HepG2 (cell line): ENCODE data around the gene ANK3. TPM values are rescaled to one million over a fixed set of nuclear protein-coding genes. Genes with fewer than 3 reads are reported as not detected.

Experiments
- ATAC-seq: fragments of 200-7000 bp; cut with Tn5 transposase; 3 replicates; pipeline ENCODE4 v1.9.1; 2020; ENCODE audit warnings: mild to moderate bottlenecking, moderate library complexity
- BruUV-seq: library from RNA; stranded (reverse); fragments of 400-500 nt; replicated peaks from 2 replicates; lab custom pipeline; 2021; lab: Mats Ljungman, UMichigan
- CTCF ChIA-PET: fragments of 300-600 bp; formaldehyde crosslinking; extraction: SDS; loops from one replicate; lab custom pipeline; 2021; ENCODE audit warnings: low total read pairs, inconsistent platforms, low intra/inter-chr PET ratio; lab: Yijun Ruan, JAX
- POLR2A ChIA-PET: fragments of 350-600 bp; sonication (Branson Sonifier 250); formaldehyde crosslinking; loops from one replicate; lab custom pipeline; 2020; ENCODE audit warnings: antibody characterized with exemption, inconsistent platforms; lab: Yijun Ruan, JAX
- DNase-seq: peaks from one replicate; pipeline ENCODE4 v3.0.0-alpha.2; 2015; ENCODE audit warnings: low spot score
- FAIRE-seq: peaks from 3 replicates; lab custom pipeline; 2011; peaks lifted over from hg19 to GRCh38; lab: Jason Lieb, UNC
- H2AFZ ChIP-seq: one replicate; pipeline ENCODE4 v1.6.1; 2011; ENCODE audit warnings: low read length, inconsistent platforms
- H3K27ac ChIP-seq: fragments of 300-600 bp; 3 replicates; pipeline ENCODE4 v1.8.0; 2011; ENCODE audit warnings: mixed run types, mild to moderate bottlenecking, mixed read lengths, low read length, inconsistent platforms; ENCODE audit not compliant: insufficient read depth; ENCODE audit errors: extremely low read length
- H3K27me3 ChIP-seq, 2 experiments: fragments of 200-600 bp in 1 of 2; 2 replicates in 1 of 2; 3 replicates in 1 of 2; pipeline versions ENCODE4 v1.6.0 to v1.8.0; 2011; ENCODE audit warnings: low read length in 2 of 2, mild to moderate bottlenecking in 2 of 2, moderate library complexity in 2 of 2, inconsistent platforms in 1 of 2; ENCODE audit not compliant: insufficient read depth in 2 of 2, control insufficient read depth in 1 of 2
- H3K36me3 ChIP-seq, 2 experiments: fragments of 200-600 bp in 1 of 2; replicated peaks in 1 of 2; 2 replicates in 1 of 2; 3 replicates in 1 of 2; pipeline versions ENCODE4 v1.5.1 to v1.8.0; 2011; ENCODE audit warnings: low read length in 2 of 2, inconsistent platforms in 1 of 2; ENCODE audit not compliant: insufficient read depth in 2 of 2, control insufficient read depth in 1 of 2
- H3K4me1 ChIP-seq: 2 replicates; pipeline ENCODE4 v1.5.1; 2012; ENCODE audit warnings: low read length, inconsistent platforms; ENCODE audit not compliant: insufficient read depth
- H3K4me2 ChIP-seq: 2 replicates; pipeline ENCODE4 v1.6.0; 2011; ENCODE audit warnings: low read depth, low read length, inconsistent platforms
- H3K4me3 ChIP-seq, 3 experiments: fragments of 200-600 bp in 1 of 3; sonication (generic), shearing (Covaris generic) in 1 of 3; replicated peaks in 1 of 3; 2 replicates each; pipeline ENCODE4 v1.5.1; 2011 to 2016; ENCODE audit warnings: low read length in 3 of 3, inconsistent platforms in 2 of 3, low read depth in 2 of 3, mild to moderate bottlenecking in 2 of 3, control low read depth in 1 of 3, mixed read lengths in 1 of 3; ENCODE audit not compliant: insufficient read depth in 1 of 3
- H3K79me2 ChIP-seq: one replicate; pipeline ENCODE4 v1.6.1; 2011; ENCODE audit warnings: low read length, inconsistent platforms; ENCODE audit not compliant: insufficient read depth
- H3K9ac ChIP-seq: 2 replicates; pipeline ENCODE4 v1.6.0; 2011; ENCODE audit warnings: mild to moderate bottlenecking, low read depth, low read length, inconsistent platforms; ENCODE audit not compliant: insufficient read depth
- H3K9me3 ChIP-seq: 2 replicates; pipeline ENCODE4 v1.5.1; 2012; ENCODE audit warnings: mild to moderate bottlenecking, low read length
- H4K20me1 ChIP-seq: 2 replicates; pipeline ENCODE4 v1.6.0; 2011; ENCODE audit warnings: inconsistent platforms, mild to moderate bottlenecking, low read length, moderate library complexity; ENCODE audit not compliant: insufficient read depth
- ADNP ChIP-seq: sonication (generic); formaldehyde crosslinking; IDR thresholded peaks from 2 replicates; pipeline ENCODE4 v1.4.0; 2020; ENCODE audit warnings: missing genetic modification reagents
- DMAP1 ChIP-seq: IDR thresholded peaks from 2 replicates; pipeline ENCODE4 v1.6.1; 2016
- NR1H2 ChIP-seq: sonication (generic); formaldehyde crosslinking; IDR thresholded peaks from 2 replicates; pipeline ENCODE4 v1.8.1; 2022; ENCODE audit warnings: low read depth, missing genetic modification reagents, borderline replicate concordance
- SRSF4 ChIP-seq: fragments of 200-400 bp; formaldehyde crosslinking; IDR thresholded peaks from one replicate; pipeline ENCODE4 v1.6.1; 2018; ENCODE audit warnings: mild to moderate bottlenecking, low read depth, low read length, moderate library complexity; ENCODE audit not compliant: poor library complexity, severe bottlenecking
- ZEB1 ChIP-seq: IDR thresholded peaks from 2 replicates; pipeline ENCODE4 v1.6.1; 2012; ENCODE audit warnings: mild to moderate bottlenecking, low read depth, inconsistent platforms; ENCODE audit not compliant: insufficient replicate concordance
- ZNF672 ChIP-seq: sonication (generic); formaldehyde crosslinking; IDR thresholded peaks from 2 replicates; pipeline ENCODE4 v1.8.1; 2022; ENCODE audit warnings: missing genetic modification reagents
- ZNF766 ChIP-seq: sonication (generic); formaldehyde crosslinking; IDR thresholded peaks from 2 replicates; pipeline ENCODE4 v1.5.0; 2020; ENCODE audit warnings: missing genetic modification reagents, borderline replicate concordance
- in situ Hi-C: cut with HindIII; loops from 2 replicates; pipeline ENCODE4 v1.10.0; 2017; ENCODE audit warnings: low pct_unique_long_range_greater_than_20kb; ENCODE audit not compliant: extremely low pct_ligation_motif_present
- intact Hi-C: fragments of 100-400 bp; cut with micrococcal nuclease; formaldehyde crosslinking; loops from one replicate; pipeline ENCODE4 v1.10.0; 2022; ENCODE audit not compliant: unreplicated experiment
- polyA plus RNA-seq, 8 experiments: library from polyadenylated mRNA; depleted of rRNA in 3 of 8; stranded (reverse) in 7 of 8; unstranded in 1 of 8; fragments of >200 nt; fragmentation: Illumina TruSeq in 4 of 8; extraction: Trizol in 4 of 8; gene quantifications; 2 replicates each; pipeline versions ENCODE4 v1.2.1 to v1.2.3, GENCODE V29; 2011 to 2016; ENCODE audit warnings: low read depth in 4 of 8, missing spikeins in 1 of 8, mixed read lengths in 1 of 8; ENCODE audit not compliant: insufficient read depth in 1 of 8
- total RNA-seq, 5 experiments: library from RNA; depleted of rRNA; stranded (reverse); fragments of >200 nt; fragmentation: Illumina TruSeq; extraction: Trizol; gene quantifications; 2 replicates each; pipeline ENCODE4 v1.2.3, GENCODE V29; 2016; ENCODE audit warnings: low read depth in 1 of 5
- TF ChIP-seq, protein P1 (sequence below): sonication (generic); formaldehyde crosslinking; IDR thresholded peaks from one replicate; pipeline ENCODE4 v1.5.1; 2020; ENCODE audit warnings: mild to moderate bottlenecking, missing genetic modification reagents; ENCODE audit errors: not compliant biosample characterization
- TF ChIP-seq, protein P2 (sequence below): sonication (generic); formaldehyde crosslinking; IDR thresholded peaks from 2 replicates; pipeline ENCODE4 v1.8.0; 2022; ENCODE audit warnings: mild to moderate bottlenecking, missing genetic modification reagents, borderline replicate concordance

Gene ANK3
- total and polyA plus RNA-seq, 2 of the 13 experiments (the other 11 are each of a cell fraction or from before 2014, with no cell fraction given), result not detected

DNA sequence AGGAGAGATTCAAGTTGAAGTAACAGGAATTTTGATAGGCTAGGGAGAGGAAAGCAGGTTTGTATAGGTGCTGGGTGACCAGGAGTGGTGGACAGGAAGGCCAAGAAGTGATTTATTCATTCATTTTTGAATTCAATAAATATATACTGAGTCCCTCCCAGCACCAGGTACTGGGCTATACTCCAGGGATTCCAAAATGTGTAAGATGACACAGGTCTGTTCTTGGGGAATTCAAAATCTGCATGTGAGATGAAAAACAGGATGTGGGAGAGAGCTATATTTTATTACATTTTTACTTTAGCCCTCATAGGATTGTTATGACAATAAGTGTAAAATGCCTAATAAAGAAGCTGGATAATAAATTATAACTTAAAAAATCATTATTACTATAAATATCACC, 134.9 kb downstream of the ANK3 start (continued):
- TF ChIP-seq, protein P1, sequence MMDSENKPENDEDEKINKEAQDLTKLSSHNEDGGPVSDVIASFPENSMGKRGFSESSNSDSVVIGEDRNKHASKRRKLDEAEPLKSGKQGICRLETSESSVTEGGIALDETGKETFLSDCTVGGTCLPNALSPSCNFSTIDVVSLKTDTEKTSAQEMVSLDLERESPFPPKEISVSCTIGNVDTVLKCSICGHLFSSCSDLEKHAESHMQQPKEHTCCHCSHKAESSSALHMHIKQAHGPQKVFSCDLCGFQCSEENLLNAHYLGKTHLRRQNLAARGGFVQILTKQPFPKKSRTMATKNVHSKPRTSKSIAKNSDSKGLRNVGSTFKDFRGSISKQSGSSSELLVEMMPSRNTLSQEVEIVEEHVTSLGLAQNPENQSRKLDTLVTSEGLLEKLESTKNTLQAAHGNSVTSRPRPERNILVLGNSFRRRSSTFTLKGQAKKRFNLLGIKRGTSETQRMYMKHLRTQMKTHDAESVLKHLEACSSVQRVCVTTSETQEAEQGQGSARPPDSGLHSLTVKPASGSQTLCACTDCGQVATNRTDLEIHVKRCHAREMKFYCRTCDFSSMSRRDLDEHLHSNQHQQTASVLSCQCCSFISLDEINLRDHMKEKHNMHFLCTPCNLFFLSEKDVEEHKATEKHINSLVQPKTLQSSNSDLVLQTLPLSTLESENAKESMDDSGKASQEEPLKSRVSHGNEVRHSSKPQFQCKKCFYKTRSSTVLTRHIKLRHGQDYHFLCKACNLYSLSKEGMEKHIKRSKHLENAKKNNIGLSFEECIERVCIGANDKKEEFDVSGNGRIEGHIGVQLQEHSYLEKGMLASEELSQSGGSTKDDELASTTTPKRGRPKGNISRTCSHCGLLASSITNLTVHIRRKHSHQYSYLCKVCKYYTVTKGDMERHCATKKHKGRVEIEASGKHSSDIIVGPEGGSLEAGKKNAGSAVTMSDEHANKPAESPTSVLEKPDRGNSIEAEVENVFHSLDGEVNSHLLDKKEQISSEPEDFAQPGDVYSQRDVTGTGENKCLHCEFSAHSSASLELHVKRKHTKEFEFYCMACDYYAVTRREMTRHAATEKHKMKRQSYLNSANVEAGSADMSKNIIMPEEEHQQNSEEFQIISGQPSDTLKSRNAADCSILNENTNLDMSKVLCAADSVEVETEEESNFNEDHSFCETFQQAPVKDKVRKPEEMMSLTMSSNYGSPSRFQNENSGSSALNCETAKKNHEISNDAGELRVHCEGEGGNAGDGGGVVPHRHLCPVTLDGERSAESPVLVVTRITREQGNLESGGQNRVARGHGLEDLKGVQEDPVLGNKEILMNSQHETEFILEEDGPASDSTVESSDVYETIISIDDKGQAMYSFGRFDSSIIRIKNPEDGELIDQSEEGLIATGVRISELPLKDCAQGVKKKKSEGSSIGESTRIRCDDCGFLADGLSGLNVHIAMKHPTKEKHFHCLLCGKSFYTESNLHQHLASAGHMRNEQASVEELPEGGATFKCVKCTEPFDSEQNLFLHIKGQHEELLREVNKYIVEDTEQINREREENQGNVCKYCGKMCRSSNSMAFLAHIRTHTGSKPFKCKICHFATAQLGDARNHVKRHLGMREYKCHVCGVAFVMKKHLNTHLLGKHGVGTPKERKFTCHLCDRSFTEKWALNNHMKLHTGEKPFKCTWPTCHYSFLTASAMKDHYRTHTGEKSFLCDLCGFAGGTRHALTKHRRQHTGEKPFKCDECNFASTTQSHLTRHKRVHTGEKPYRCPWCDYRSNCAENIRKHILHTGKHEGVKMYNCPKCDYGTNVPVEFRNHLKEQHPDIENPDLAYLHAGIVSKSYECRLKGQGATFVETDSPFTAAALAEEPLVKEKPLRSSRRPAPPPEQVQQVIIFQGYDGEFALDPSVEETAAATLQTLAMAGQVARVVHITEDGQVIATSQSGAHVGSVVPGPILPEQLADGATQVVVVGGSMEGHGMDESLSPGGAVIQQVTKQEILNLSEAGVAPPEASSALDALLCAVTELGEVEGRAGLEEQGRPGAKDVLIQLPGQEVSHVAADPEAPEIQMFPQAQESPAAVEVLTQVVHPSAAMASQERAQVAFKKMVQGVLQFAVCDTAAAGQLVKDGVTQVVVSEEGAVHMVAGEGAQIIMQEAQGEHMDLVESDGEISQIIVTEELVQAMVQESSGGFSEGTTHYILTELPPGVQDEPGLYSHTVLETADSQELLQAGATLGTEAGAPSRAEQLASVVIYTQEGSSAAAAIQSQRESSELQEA (CRISPR knock-in tag), result no peak
- TF ChIP-seq ADNP (CRISPR knock-in tag), result no peak
- no peak for TF ChIP-seq ZEB1
- TF ChIP-seq SRSF4, result no peak

- no peaks in the 10 kb centered on the region for H3K4me1 ChIP-seq
- TF ChIP-seq NR1H2 (CRISPR knock-in tag) (no peak), ZNF766 (CRISPR knock-in tag) (no peak), DMAP1 (CRISPR knock-in tag) (no peak), ZNF672 (CRISPR knock-in tag) (no peak)
- TF ChIP-seq, protein P2, sequence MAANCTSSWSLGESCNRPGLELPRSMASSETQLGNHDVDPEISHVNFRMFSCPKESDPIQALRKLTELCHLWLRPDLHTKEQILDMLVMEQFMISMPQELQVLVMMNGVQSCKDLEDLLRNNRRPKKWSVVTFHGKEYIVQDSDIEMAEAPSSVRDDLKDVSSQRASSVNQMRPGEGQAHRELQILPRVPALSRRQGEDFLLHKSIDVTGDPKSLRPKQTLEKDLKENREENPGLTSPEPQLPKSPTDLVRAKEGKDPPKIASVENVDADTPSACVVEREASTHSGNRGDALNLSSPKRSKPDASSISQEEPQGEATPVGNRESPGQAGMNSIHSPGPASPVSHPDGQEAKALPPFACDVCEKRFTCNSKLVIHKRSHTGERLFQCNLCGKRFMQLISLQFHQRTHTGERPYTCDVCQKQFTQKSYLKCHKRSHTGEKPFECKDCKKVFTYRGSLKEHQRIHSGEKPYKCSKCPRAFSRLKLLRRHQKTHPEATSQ (CRISPR knock-in tag), result no peak
- TF ChIP-seq, all 625 proteins: peak for 0
- no peak for FAIRE-seq
- Histone ChIP-seq H3K27ac (no peak overlapping the region), H3K4me2 (no peak overlapping the region), H2AFZ (no peak overlapping the region), H3K27me3 (no peaks in the 10 kb centered on the region), H3K79me2 (no peaks in the 10 kb centered on the region), H3K9me3 (no peaks in the 10 kb centered on the region), H3K36me3 (no peaks in the 10 kb centered on the region), H3K4me3 (no peak overlapping the region), H4K20me1 (no peaks in the 10 kb centered on the region), H3K9ac (no peak overlapping the region)
- ChIA-PET CTCF (no interaction called here), POLR2A (no interaction called here)
- BruUV-seq, result no TSS peak
- in situ Hi-C loops (no loop called here), intact Hi-C loops (no loop called here)
- no peak for ATAC-seq
- DNase-seq, result no peak
These were observed 136.2 kb downstream of the ANK3 start for GRCh38 chr10:60253484-60253883.
